A673 (cell line): ENCODE data around the gene MOSPD2. TPM values are rescaled to one million over a fixed set of nuclear protein-coding genes. Genes with fewer than 3 reads are reported as not detected.

Experiments
- BruUV-seq: library from RNA; stranded (reverse); fragments of 400-500 nt; replicated peaks from 2 replicates; lab custom pipeline; 2021; lab: Mats Ljungman, UMichigan
- CTCF ChIA-PET: fragments of 300-600 bp; sonication (Branson Sonifier 250); formaldehyde crosslinking; loops from one replicate; lab custom pipeline; 2022; ENCODE audit warnings: antibody characterized with exemption; lab: Charles Lee
- POLR2A ChIA-PET: fragments of 300-600 bp; sonication (Branson Sonifier 250); formaldehyde crosslinking; loops from one replicate; lab custom pipeline; 2022; ENCODE audit warnings: antibody characterized with exemption; ENCODE audit not compliant: low non-redundant PET; lab: Charles Lee
- DNase-seq: peaks from one replicate; pipeline ENCODE4 v3.0.0-alpha.2; 2015; ENCODE audit warnings: low spot score
- H3K27ac ChIP-seq: fragments of 200-600 bp; sonication (generic); 2 replicates; pipeline ENCODE4 v1.5.1; 2016; ENCODE audit warnings: mixed run types, low read depth, mild to moderate bottlenecking, mixed read lengths, antibody characterized with exemption, low read length; ENCODE audit not compliant: poor library complexity, severe bottlenecking
- H3K27me3 ChIP-seq: fragments of 200-600 bp; sonication (generic); replicated peaks from 2 replicates; pipeline ENCODE4 v1.6.1; 2017; ENCODE audit warnings: mixed run types, low read depth, mild to moderate bottlenecking, mixed read lengths, antibody characterized with exemption, low read length; ENCODE audit not compliant: insufficient read depth, poor library complexity
- H3K36me3 ChIP-seq: fragments of 200-600 bp; sonication (generic); 2 replicates; pipeline ENCODE4 v1.6.1; 2016; ENCODE audit warnings: mixed run types, mild to moderate bottlenecking, mixed read lengths, antibody characterized with exemption, low read length; ENCODE audit not compliant: insufficient read depth, poor library complexity, severe bottlenecking
- H3K4me1 ChIP-seq: fragments of 200-600 bp; sonication (generic); 2 replicates; pipeline ENCODE4 v1.6.1; 2017; ENCODE audit warnings: mixed run types, mild to moderate bottlenecking, mixed read lengths, antibody characterized with exemption, low read length; ENCODE audit not compliant: insufficient read depth, poor library complexity, severe bottlenecking
- H3K4me3 ChIP-seq: fragments of 200-600 bp; sonication (generic); 2 replicates; pipeline ENCODE4 v1.5.1; 2016; ENCODE audit warnings: low read depth, mixed run types, mild to moderate bottlenecking, mixed read lengths, low read length; ENCODE audit not compliant: poor library complexity, severe bottlenecking
- H3K9me3 ChIP-seq: fragments of 200-600 bp; sonication (generic); 2 replicates; pipeline ENCODE4 v1.6.1; 2016; ENCODE audit warnings: mixed run types, low read depth, mild to moderate bottlenecking, mixed read lengths, antibody characterized with exemption, low read length; ENCODE audit not compliant: poor library complexity, severe bottlenecking
- EZH2 ChIP-seq: fragments of 200-600 bp; sonication (generic); IDR thresholded peaks from 2 replicates; pipeline ENCODE4 v1.6.1; 2017; ENCODE audit warnings: borderline replicate concordance, low read depth, mild to moderate bottlenecking, mixed read lengths, antibody characterized with exemption, low read length; ENCODE audit not compliant: poor library complexity, severe bottlenecking
- intact Hi-C: fragments of 100-400 bp; cut with micrococcal nuclease; formaldehyde crosslinking; loops from one replicate; pipeline ENCODE4 v1.10.0; 2022; ENCODE audit not compliant: unreplicated experiment
- total RNA-seq: library from RNA; stranded (reverse); gene quantifications from 2 replicates; pipeline ENCODE4 v1.2.3, GENCODE V29; 2021
- TF ChIP-seq, protein P1 (sequence below): fragments of 300-800, 200-600 bp; sonication (generic); conservative IDR thresholded peaks from 2 replicates; pipeline ENCODE4 v1.5.1; 2017; ENCODE audit warnings: low read depth, mild to moderate bottlenecking, antibody characterized with exemption, low read length, moderate library complexity, mixed read lengths

The MOSPD2 gene
- total RNA-seq, 1 experiment from 2014 or later: 11.5 TPM

GRCh38 chrX:14896273-14896672 is 23.1 kb downstream of the MOSPD2 start:
- DNase-seq: no peak
- POLR2A ChIA-PET: no interaction called here

GRCh38 chrX:14897042-14897441 is 23.8 kb downstream of the MOSPD2 start:
- BruUV-seq: no TSS peak
- no peak for DNase-seq
- no peaks in the 10 kb centered on the region for H3K27me3 ChIP-seq
- ChIA-PET CTCF (no interaction called here), POLR2A (no interaction called here)
- H3K9me3 ChIP-seq: no peaks in the 10 kb centered on the region
- intact Hi-C loops: no loop called here
- H3K4me1 ChIP-seq: peaks cover 7% of the 10 kb centered on the region
- H3K36me3 ChIP-seq: no peaks in the 10 kb centered on the region
- H3K4me3 ChIP-seq: no peak overlapping the region
- no peak for TF ChIP-seq EZH2
- TF ChIP-seq, protein P1, sequence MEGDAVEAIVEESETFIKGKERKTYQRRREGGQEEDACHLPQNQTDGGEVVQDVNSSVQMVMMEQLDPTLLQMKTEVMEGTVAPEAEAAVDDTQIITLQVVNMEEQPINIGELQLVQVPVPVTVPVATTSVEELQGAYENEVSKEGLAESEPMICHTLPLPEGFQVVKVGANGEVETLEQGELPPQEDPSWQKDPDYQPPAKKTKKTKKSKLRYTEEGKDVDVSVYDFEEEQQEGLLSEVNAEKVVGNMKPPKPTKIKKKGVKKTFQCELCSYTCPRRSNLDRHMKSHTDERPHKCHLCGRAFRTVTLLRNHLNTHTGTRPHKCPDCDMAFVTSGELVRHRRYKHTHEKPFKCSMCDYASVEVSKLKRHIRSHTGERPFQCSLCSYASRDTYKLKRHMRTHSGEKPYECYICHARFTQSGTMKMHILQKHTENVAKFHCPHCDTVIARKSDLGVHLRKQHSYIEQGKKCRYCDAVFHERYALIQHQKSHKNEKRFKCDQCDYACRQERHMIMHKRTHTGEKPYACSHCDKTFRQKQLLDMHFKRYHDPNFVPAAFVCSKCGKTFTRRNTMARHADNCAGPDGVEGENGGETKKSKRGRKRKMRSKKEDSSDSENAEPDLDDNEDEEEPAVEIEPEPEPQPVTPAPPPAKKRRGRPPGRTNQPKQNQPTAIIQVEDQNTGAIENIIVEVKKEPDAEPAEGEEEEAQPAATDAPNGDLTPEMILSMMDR: no peak
- no peak overlapping the region for H3K27ac ChIP-seq

More at GRCh38 chrX:14896273-14896672, 23.1 kb downstream of the MOSPD2 start:
- BruUV-seq: no TSS peak
- Histone ChIP-seq H3K27ac (no peak overlapping the region), H3K27me3 (no peaks in the 10 kb centered on the region), H3K4me1 (peaks cover 7% of the 10 kb centered on the region), H3K36me3 (no peaks in the 10 kb centered on the region), H3K9me3 (no peaks in the 10 kb centered on the region), H3K4me3 (no peak overlapping the region)
- TF ChIP-seq EZH2: no peak
- TF ChIP-seq, protein P1: no peak
- CTCF ChIA-PET: no interaction called here
- intact Hi-C loops: no loop called here

DNA sequence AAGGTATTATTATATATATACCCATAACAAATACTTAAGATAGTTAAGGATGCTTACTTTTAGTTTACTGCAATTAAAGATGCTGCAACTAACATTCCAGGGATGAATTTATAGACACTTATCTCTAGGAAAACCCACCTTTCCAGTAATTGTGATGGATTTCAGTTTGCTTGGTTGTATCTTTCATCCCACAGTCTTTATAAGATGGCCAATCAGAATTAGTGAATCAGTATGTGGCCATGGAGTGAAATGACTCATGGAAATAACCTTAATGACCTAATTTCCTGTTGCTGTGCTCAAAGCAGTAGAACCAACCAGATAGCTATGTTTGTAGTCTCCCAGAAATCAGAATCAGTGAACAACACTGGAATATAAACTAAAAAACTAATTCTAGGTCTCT is 26.4 kb downstream of the MOSPD2 start:
- DNase-seq: peak; percentile 78
- Histone ChIP-seq H3K27ac (no peak overlapping the region), H3K4me1 (peaks cover 7% of the 10 kb centered on the region), H3K9me3 (no peaks in the 10 kb centered on the region), H3K36me3 (peaks cover 8% of the 10 kb centered on the region), H3K27me3 (no peaks in the 10 kb centered on the region), H3K4me3 (no peak overlapping the region)
- CTCF ChIA-PET: no interaction called here
- POLR2A ChIA-PET: interaction anchor here (0.9 kb wide), 1 partner anchor 14 kb away, joined by 4 read pairs; no protein-coding TSS in a partner anchor
- intact Hi-C loops: no loop called here
- no TSS peak for BruUV-seq
- TF ChIP-seq, protein P1: no peak
- TF ChIP-seq EZH2: no peak
